ENCODE results near the gene BBX.
"Not testable (repeated sequence)": the region's sequence is repeated elsewhere in the genome, so short reads cannot be mapped to it uniquely, and the experiment has no call there.

Gene BBX

DNA sequence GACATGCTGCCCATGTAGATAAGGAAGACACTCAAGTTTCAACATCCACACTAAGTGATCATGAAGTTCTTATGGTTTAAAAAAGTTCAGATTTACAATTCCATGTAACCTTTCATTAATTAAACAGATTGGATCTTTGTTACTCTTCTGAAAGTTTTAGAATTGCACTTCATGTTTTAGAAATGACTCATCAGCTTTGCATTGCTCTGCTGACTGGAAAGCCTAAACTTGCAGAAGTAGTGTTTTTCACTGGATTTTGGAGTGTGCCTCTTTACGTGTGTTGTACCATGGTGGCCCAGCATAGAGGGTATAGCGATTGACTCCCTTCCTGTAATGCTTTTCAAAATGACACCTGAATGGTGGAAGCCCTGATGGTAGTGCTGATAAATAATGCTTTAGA, 157.9 kb downstream of the BBX start:
- H3K27me3 ChIP-seq (ENCODE audit: control insufficient read depth, insufficient read depth, low read length), result no peaks in the 10 kb centered on the region
- H3K4me1 ChIP-seq (ENCODE audit: control insufficient read depth, insufficient read depth, low read length), result no peaks in the 10 kb centered on the region; the same call in 1 of the 2 replicates

DNA sequence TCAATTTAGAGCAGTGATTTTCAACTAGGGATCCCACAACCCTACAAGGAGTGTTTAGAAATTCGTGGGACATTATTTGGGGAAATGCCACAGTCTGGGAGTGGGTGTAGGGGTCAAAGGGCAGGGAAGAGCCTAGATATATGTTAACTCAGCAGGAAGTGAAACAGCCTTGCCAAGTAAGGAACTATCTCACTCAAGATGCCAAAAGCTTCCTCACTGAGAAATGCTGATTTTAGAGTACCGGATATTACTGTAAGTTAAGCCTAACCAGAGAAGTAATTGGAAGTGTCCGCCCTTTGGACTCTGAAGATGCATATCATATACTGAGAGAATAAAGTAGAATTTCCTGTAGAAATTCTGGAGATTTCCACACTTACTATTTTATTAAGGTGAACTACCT, 158.6 kb downstream of the BBX start:
- DNase-seq (ENCODE audit: low read depth, low spot score), result no peak
- Histone ChIP-seq H3K27ac (ENCODE audit: low read length) (no peak overlapping the region), H3K4me3 (ENCODE audit: low read length) (no peak overlapping the region), H3K9me3 (ENCODE audit: control insufficient read depth, insufficient read depth, low read length) (no peaks in the 10 kb centered on the region), H3K4me1 (ENCODE audit: control insufficient read depth, insufficient read depth, low read length) (no peaks in the 10 kb centered on the region; the same call in 1 of the 2 replicates), H3K27me3 (ENCODE audit: control insufficient read depth, insufficient read depth, low read length) (no peaks in the 10 kb centered on the region), H3K36me3 (ENCODE audit: control insufficient read depth, insufficient read depth, low read length) (no peaks in the 10 kb centered on the region)
- no CpG with 5 or more reads among the region's 3 CpGs for WGBS (ENCODE audit: insufficient coverage, insufficient read length)

More for the DNA sequence above, 157.9 kb downstream of the BBX start:
- Histone ChIP-seq H3K4me3 (ENCODE audit: low read length) (no peak overlapping the region), H3K9me3 (ENCODE audit: control insufficient read depth, insufficient read depth, low read length) (no peaks in the 10 kb centered on the region), H3K36me3 (ENCODE audit: control insufficient read depth, insufficient read depth, low read length) (no peaks in the 10 kb centered on the region), H3K27ac (ENCODE audit: low read length) (no peak overlapping the region)
- no peak for DNase-seq (ENCODE audit: low read depth, low spot score)
- WGBS (ENCODE audit: insufficient coverage, insufficient read length), result no CpG with 5 or more reads among the region's 2 CpGs

DNA sequence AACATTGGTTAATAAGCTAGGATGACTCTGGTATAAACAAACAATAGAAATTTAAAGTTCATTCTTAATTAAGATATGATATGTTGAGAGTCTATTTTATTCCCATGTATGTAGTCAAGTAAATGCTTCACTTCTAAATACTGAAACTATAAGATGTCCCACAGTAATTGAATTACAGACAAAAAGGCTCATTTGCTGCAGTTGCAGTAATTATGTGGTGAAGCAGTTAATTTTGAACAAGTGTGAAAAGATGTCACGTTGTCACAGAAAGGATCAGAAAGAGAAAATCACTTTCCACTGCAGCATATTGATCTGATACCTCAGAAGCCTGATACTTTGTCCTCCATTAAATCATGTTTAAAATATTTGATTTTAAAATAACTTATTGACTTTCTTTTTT, 159.8 kb downstream of the BBX start:
- no peaks in the 10 kb centered on the region for H3K27me3 ChIP-seq (ENCODE audit: control insufficient read depth, insufficient read depth, low read length)
- no peak for DNase-seq (ENCODE audit: low read depth, low spot score)
- H3K36me3 ChIP-seq (ENCODE audit: control insufficient read depth, insufficient read depth, low read length), result no peaks in the 10 kb centered on the region
- H3K9me3 ChIP-seq (ENCODE audit: control insufficient read depth, insufficient read depth, low read length), result no peaks in the 10 kb centered on the region
- no CpG with 5 or more reads among the region's 1 CpG for WGBS (ENCODE audit: insufficient coverage, insufficient read length)
- no peak overlapping the region for H3K4me3 ChIP-seq (ENCODE audit: low read length)
- no peaks in the 10 kb centered on the region; the same call in 1 of the 2 replicates for H3K4me1 ChIP-seq (ENCODE audit: control insufficient read depth, insufficient read depth, low read length)
- no peak overlapping the region for H3K27ac ChIP-seq (ENCODE audit: low read length)

DNA sequence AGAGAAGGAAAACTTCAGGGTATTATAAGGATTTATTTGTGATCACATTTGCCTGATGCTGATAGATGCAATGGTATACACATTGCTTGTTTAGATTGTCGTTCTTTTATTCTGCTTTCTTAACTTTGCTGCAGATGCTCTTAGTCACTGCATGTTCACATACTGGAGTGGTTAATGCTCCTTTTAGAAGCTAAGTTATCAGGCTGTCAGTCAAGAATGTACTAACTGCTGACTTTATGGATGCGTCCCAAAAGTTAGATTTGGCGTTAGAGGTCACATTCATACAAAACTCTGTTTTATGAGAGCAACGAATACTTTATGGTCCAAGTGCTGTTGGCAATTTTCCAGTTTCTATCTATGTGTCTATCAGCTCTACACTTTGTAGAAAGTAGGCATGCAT, 160.7 kb downstream of the BBX start:
- no peaks in the 10 kb centered on the region for H3K36me3 ChIP-seq (ENCODE audit: control insufficient read depth, insufficient read depth, low read length)
- no peaks in the 10 kb centered on the region for H3K9me3 ChIP-seq (ENCODE audit: control insufficient read depth, insufficient read depth, low read length)
- WGBS (ENCODE audit: insufficient coverage, insufficient read length), result no CpG with 5 or more reads among the region's 4 CpGs
- H3K27me3 ChIP-seq (ENCODE audit: control insufficient read depth, insufficient read depth, low read length), result no peaks in the 10 kb centered on the region
- no peaks in the 10 kb centered on the region; the same call in 1 of the 2 replicates for H3K4me1 ChIP-seq (ENCODE audit: control insufficient read depth, insufficient read depth, low read length)
- no peak overlapping the region for H3K27ac ChIP-seq (ENCODE audit: low read length)
- no peak overlapping the region for H3K4me3 ChIP-seq (ENCODE audit: low read length)
- no peak for DNase-seq (ENCODE audit: low read depth, low spot score)

DNA sequence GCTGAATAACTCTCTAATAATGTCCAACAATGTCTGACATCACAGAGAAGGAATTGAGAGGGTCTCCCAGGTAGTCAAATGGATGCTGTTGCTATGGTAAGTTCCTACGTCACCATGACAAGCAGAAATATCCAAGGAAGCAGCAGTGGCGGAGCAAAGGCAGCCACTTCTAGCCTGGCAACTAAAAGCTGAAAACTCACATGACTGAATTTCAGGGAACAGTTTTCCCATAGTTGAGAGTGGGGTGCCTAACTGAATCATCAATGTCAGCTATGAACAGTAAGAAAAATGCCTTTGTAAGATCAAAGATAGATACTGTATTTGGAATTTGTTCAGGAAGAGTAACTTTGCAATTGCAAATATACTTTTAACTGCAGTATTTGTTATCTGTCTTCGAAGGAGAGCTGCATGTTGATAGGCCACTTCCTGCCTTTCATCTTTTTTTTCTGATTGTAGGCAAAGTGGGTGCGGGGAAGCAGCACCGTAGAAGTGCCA, 161.7 kb downstream of the BBX start:
- no peak overlapping the region for H3K27ac ChIP-seq (ENCODE audit: low read length)
- DNase-seq (ENCODE audit: low read depth, low spot score), result peak; percentile 37
- no peak overlapping the region for H3K4me3 ChIP-seq (ENCODE audit: low read length)
- no peaks in the 10 kb centered on the region; the same call in 1 of the 2 replicates for H3K4me1 ChIP-seq (ENCODE audit: control insufficient read depth, insufficient read depth, low read length)
- H3K27me3 ChIP-seq (ENCODE audit: control insufficient read depth, insufficient read depth, low read length), result no peaks in the 10 kb centered on the region
- H3K9me3 ChIP-seq (ENCODE audit: control insufficient read depth, insufficient read depth, low read length), result no peaks in the 10 kb centered on the region
- no CpG with 5 or more reads among the region's 5 CpGs for WGBS (ENCODE audit: insufficient coverage, insufficient read length)
- H3K36me3 ChIP-seq (ENCODE audit: control insufficient read depth, insufficient read depth, low read length), result no peaks in the 10 kb centered on the region

DNA sequence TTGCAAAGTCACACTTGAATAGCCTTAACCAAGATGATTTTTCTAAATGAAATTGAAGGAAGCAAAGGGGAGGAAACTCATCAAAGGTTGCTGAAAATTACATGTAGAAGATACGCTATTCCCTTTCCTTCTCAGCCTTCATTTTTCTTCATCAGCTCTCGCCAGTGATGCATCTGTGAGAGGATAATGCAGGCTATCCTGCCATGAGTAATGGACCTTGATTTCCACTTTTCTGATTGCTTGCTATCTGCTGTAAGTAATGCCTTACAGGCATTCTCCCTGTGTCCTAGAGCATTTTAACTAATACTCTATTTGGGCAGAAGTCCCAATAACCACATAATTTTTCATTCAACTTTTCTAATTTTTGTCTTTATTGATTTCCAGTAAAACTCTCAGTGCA, 162.6 kb downstream of the BBX start:
- Histone ChIP-seq H3K4me1 (ENCODE audit: control insufficient read depth, insufficient read depth, low read length) (no peaks in the 10 kb centered on the region; the same call in 1 of the 2 replicates), H3K4me3 (ENCODE audit: low read length) (no peak overlapping the region), H3K9me3 (ENCODE audit: control insufficient read depth, insufficient read depth, low read length) (no peaks in the 10 kb centered on the region), H3K27me3 (ENCODE audit: control insufficient read depth, insufficient read depth, low read length) (no peaks in the 10 kb centered on the region), H3K36me3 (ENCODE audit: control insufficient read depth, insufficient read depth, low read length) (no peaks in the 10 kb centered on the region), H3K27ac (ENCODE audit: low read length) (no peak overlapping the region)
- no CpG with 5 or more reads among the region's 2 CpGs for WGBS (ENCODE audit: insufficient coverage, insufficient read length)
- no peak for DNase-seq (ENCODE audit: low read depth, low spot score)

DNA sequence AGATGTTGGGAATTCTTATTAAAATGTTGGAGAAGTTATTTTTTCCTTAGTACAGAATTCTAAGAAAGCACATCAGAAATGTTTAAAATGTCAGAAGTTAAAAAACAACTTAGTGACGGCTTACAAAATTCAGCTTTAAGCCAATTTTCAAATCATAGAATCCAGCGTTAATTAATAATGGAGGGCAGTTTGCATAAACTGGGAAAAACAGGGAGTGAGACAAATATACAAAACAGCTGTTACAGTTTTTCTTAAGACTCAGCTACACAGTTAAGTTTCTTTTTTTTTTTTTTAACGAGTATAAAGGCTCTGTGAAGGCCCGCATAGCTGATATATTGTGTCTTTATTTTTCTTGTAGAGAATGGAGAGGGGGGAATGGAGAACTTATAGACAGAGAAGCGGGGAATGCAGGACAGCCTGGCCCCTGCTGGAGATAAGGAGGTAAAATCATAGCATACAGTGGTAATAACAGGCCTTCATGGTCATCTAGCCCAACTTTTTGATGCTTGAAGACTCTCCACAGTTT, 164.4 kb downstream of the BBX start:
- Histone ChIP-seq H3K9me3 (ENCODE audit: control insufficient read depth, insufficient read depth, low read length) (no peaks in the 10 kb centered on the region), H3K27me3 (ENCODE audit: control insufficient read depth, insufficient read depth, low read length) (no peaks in the 10 kb centered on the region), H3K4me3 (ENCODE audit: low read length) (no peak overlapping the region), H3K36me3 (ENCODE audit: control insufficient read depth, insufficient read depth, low read length) (no peaks in the 10 kb centered on the region), H3K4me1 (ENCODE audit: control insufficient read depth, insufficient read depth, low read length) (no peaks in the 10 kb centered on the region; the same call in 1 of the 2 replicates), H3K27ac (ENCODE audit: low read length) (no peak overlapping the region)
- no CpG with 5 or more reads among the region's 5 CpGs for WGBS (ENCODE audit: insufficient coverage, insufficient read length)
- no peak for DNase-seq (ENCODE audit: low read depth, low spot score)

DNA sequence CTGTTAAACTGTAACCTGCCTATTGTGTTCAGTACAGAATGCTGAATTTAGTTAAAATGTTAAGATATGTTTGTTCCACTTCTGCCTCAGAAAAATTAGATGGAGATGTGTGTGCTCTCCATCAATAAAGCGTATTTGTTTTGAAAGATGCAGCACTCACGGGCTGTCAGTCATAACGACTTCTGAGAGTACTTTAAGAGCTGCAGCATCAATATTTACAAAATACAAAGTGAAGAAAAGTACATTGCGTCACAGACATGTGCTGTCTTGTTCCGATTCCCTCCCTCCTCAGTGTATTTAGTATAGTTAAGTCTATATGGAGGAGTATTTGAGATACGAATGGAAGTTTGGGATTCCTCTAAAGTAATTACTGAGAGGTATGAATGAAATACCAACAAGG, 166.6 kb downstream of the BBX start:
- no CpG with 5 or more reads among the region's 6 CpGs for WGBS (ENCODE audit: insufficient coverage, insufficient read length)
- Histone ChIP-seq H3K27me3 (ENCODE audit: control insufficient read depth, insufficient read depth, low read length) (no peaks in the 10 kb centered on the region), H3K4me1 (ENCODE audit: control insufficient read depth, insufficient read depth, low read length) (no peaks in the 10 kb centered on the region; the same call in 1 of the 2 replicates), H3K4me3 (ENCODE audit: low read length) (no peak overlapping the region), H3K9me3 (ENCODE audit: control insufficient read depth, insufficient read depth, low read length) (no peaks in the 10 kb centered on the region), H3K27ac (ENCODE audit: low read length) (no peak overlapping the region), H3K36me3 (ENCODE audit: control insufficient read depth, insufficient read depth, low read length) (no peaks in the 10 kb centered on the region)
- DNase-seq (ENCODE audit: low read depth, low spot score), result no peak

DNA sequence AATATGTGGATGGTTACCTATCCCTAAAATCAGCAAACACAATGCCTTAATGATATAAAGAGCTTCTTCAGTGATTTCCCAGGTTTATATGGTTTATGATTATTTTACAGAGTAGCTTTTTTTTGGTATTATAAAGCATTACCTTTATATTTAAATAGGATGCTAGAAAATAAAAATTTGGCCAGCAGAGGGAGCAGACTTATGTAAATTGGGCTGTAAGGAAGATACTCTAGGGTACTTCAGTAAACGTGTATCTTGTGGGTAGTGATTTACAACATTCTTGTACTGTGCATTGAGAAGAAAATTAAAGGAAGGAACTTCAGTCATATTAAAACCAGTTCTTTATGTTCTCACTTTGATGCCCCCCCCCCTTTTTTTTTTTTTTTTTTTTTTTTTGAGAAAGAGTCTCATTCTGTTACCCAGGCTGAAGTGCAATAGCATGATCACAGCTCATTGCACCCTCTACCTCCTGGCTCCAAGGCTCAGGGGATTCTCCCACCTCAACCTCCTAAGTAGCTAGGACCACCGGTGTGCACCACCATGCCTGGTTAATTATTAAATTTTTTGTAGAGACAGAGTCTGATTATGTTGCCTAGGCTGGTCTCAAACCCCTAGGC, 167.9 kb downstream of the BBX start:
- Histone ChIP-seq H3K4me1 (ENCODE audit: control insufficient read depth, insufficient read depth, low read length) (no peaks in the 10 kb centered on the region), H3K36me3 (ENCODE audit: control insufficient read depth, insufficient read depth, low read length) (no peaks in the 10 kb centered on the region), H3K27me3 (ENCODE audit: control insufficient read depth, insufficient read depth, low read length) (no peaks in the 10 kb centered on the region), H3K9me3 (ENCODE audit: control insufficient read depth, insufficient read depth, low read length) (no peaks in the 10 kb centered on the region), H3K4me3 (ENCODE audit: low read length) (no peak overlapping the region), H3K27ac (ENCODE audit: low read length) (no peak overlapping the region)
- WGBS (ENCODE audit: insufficient coverage, insufficient read length), result no CpG with 5 or more reads among the region's 2 CpGs
- no peak for DNase-seq (ENCODE audit: low read depth, low spot score)

DNA sequence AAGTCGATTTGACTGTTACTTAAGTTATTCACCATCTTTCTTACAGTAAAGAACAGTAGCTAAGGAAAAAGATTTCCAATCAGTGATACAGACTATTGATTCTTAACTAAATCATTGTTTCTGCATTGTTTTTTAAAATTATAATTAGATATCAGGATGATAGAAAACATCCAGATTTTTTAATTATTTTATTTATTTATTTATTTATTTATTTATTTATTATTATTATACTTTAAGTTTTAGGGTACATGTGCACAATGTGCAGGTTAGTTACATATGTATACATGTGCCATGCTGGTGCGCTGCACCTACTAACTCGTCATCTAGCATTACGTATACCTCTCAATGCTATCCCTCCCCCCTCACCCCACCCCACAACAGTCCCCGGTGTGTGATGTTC, 169.2 kb downstream of the BBX start:
- not testable (repeated sequence) for DNase-seq (ENCODE audit: low read depth, low spot score); H3K9me3 ChIP-seq (ENCODE audit: control insufficient read depth, insufficient read depth, low read length); H3K4me3 ChIP-seq (ENCODE audit: low read length); H3K27me3 ChIP-seq (ENCODE audit: control insufficient read depth, insufficient read depth, low read length); H3K36me3 ChIP-seq (ENCODE audit: control insufficient read depth, insufficient read depth, low read length); H3K4me1 ChIP-seq (ENCODE audit: control insufficient read depth, insufficient read depth, low read length); H3K27ac ChIP-seq (ENCODE audit: low read length)
- WGBS (ENCODE audit: insufficient coverage, insufficient read length), result no CpG with 5 or more reads among the region's 5 CpGs

DNA sequence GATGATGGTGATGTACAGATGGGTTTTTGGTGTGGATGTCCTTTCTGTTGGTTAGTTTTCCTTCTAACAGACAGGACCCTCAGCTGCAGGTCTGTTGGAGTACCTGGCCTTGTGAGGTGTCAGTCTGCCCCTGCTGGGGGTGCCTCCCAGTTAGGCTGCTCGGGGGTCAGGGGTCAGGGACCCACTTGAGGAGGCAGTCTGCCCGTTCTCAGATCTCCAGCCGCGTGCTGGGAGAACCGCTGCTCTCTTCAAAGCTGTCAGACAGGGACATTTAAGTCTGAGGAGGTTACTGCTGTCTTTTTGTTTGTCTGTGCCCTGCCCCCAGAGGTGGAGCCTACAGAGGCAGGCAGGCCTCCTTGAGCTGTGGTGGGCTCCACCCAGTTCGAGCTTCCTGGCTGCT, 174.6 kb downstream of the BBX start:
- H3K4me3 ChIP-seq (ENCODE audit: low read length); H3K27ac ChIP-seq (ENCODE audit: low read length); H3K9me3 ChIP-seq (ENCODE audit: control insufficient read depth, insufficient read depth, low read length); H3K27me3 ChIP-seq (ENCODE audit: control insufficient read depth, insufficient read depth, low read length); H3K36me3 ChIP-seq (ENCODE audit: control insufficient read depth, insufficient read depth, low read length); H3K4me1 ChIP-seq (ENCODE audit: control insufficient read depth, insufficient read depth, low read length); DNase-seq (ENCODE audit: low read depth, low spot score): not testable (repeated sequence)
- WGBS (ENCODE audit: insufficient coverage, insufficient read length), result no CpG with 5 or more reads among the region's 6 CpGs

All from iPS DF 6.9 (cell line).